SK-MEL-5 (cell line): Measurements from ENCODE around the gene CPLANE2. TPM values are rescaled to one million over a fixed set of nuclear protein-coding genes. Genes with fewer than 3 reads are reported as not detected.
"Not testable (repeated sequence)": the region's sequence is repeated elsewhere in the genome, so short reads cannot be mapped to it uniquely, and the experiment has no call there.

ENCODE experiments used
- DNase-seq: peaks from one replicate; pipeline ENCODE4 v3.0.0-alpha.2; 2016; ENCODE audit warnings: low read depth, low spot score
- in situ Hi-C: cut with HindIII; loops from 2 replicates; pipeline ENCODE4 v1.10.0; 2016; ENCODE audit warnings: low sequenced_read_pairs, high pct_unique_total_duplicates, low pct_unique_long_range_greater_than_20kb
- polyA plus RNA-seq, 2 experiments: library from polyadenylated mRNA; depleted of rRNA; stranded (reverse); fragments of >200 nt; gene quantifications; 2 replicates each; pipeline ENCODE4 v1.2.3, GENCODE V29; 2015
- total RNA-seq: library from RNA; depleted of rRNA; stranded (reverse); fragments of >200 nt; shearing (Covaris generic); gene quantifications from 2 replicates; pipeline ENCODE4 v1.2.3, GENCODE V29; 2014; rRNA removed

CPLANE2 gene
- 4.9 and 7.1 TPM in 2 replicates for total RNA-seq
- polyA plus RNA-seq (2015; cell fraction: cytosol; rRNA removed): 5.9 and 11.8 TPM in 2 replicates
- 6.1 and 12.5 TPM in 2 replicates for polyA plus RNA-seq (2015; cell fraction: nucleus; rRNA removed)

- DNase-seq: peak; percentile 90
- in situ Hi-C loops: no loop called here
These were observed at the start of gene CPLANE2 for GRCh38 chr1:16236511-16237342. CPLANE2 (minus strand) TSS chr1:16237183; CDS start chr1:16236742, 441 bp downstream.

- in situ Hi-C loops: no loop called here
- DNase-seq: no peak
These were observed 49.1 kb upstream of the CPLANE2 start for GRCh38 chr1:16286122-16286521.

- in situ Hi-C loops: no loop called here
- no peak for DNase-seq
These were observed 44.8 kb upstream of the CPLANE2 start for GRCh38 chr1:16281765-16282164.

GRCh38 chr1:16279186-16279585 lies 42.2 kb upstream of the CPLANE2 start:
- no peak for DNase-seq

GRCh38 chr1:16276302-16277030 lies 39.5 kb upstream of the CPLANE2 start:
- in situ Hi-C loops: no loop called here
- no peak for DNase-seq

More at GRCh38 chr1:16279186-16279585, 42.2 kb upstream of the CPLANE2 start:
- in situ Hi-C loops: no loop called here

- in situ Hi-C loops: no loop called here
- no peak for DNase-seq
These were observed 38.6 kb upstream of the CPLANE2 start for GRCh38 chr1:16275591-16275990.

GRCh38 chr1:16267690-16268180 lies 30.8 kb upstream of the CPLANE2 start:
- no peak for DNase-seq
- in situ Hi-C loops: no loop called here

GRCh38 chr1:16266411-16267118 lies 29.6 kb upstream of the CPLANE2 start:
- in situ Hi-C loops: no loop called here
- no peak for DNase-seq

GRCh38 chr1:16262067-16262466 lies 25.1 kb upstream of the CPLANE2 start:
- in situ Hi-C loops: no loop called here
- DNase-seq: no peak

- in situ Hi-C loops: no loop called here
- DNase-seq: peak; percentile 59
These were observed 23.8 kb upstream of the CPLANE2 start for GRCh38 chr1:16260814-16261213.

- DNase-seq: no peak
- in situ Hi-C loops: no loop called here
These were observed 21.7 kb upstream of the CPLANE2 start for GRCh38 chr1:16258591-16259135.

GRCh38 chr1:16257968-16258367 lies 21.0 kb upstream of the CPLANE2 start:
- in situ Hi-C loops: no loop called here
- no peak for DNase-seq

GRCh38 chr1:16257556-16257955 lies 20.6 kb upstream of the CPLANE2 start:
- DNase-seq, in situ Hi-C loops: not testable (repeated sequence)

- DNase-seq: no peak
- in situ Hi-C loops: no loop called here
These were observed 19.5 kb upstream of the CPLANE2 start for GRCh38 chr1:16256478-16256877.

GRCh38 chr1:16254263-16254928 lies 17.4 kb upstream of the CPLANE2 start:
- DNase-seq: no peak
- in situ Hi-C loops: no loop called here

GRCh38 chr1:16253332-16253922 lies 16.4 kb upstream of the CPLANE2 start:
- DNase-seq: no peak

GRCh38 chr1:16252912-16253311 lies 15.9 kb upstream of the CPLANE2 start:
- in situ Hi-C loops: no loop called here
- no peak for DNase-seq

More at GRCh38 chr1:16253332-16253922, 16.4 kb upstream of the CPLANE2 start:
- in situ Hi-C loops: no loop called here
